ENCODE measurements around the gene NT5C3B.

DNA sequence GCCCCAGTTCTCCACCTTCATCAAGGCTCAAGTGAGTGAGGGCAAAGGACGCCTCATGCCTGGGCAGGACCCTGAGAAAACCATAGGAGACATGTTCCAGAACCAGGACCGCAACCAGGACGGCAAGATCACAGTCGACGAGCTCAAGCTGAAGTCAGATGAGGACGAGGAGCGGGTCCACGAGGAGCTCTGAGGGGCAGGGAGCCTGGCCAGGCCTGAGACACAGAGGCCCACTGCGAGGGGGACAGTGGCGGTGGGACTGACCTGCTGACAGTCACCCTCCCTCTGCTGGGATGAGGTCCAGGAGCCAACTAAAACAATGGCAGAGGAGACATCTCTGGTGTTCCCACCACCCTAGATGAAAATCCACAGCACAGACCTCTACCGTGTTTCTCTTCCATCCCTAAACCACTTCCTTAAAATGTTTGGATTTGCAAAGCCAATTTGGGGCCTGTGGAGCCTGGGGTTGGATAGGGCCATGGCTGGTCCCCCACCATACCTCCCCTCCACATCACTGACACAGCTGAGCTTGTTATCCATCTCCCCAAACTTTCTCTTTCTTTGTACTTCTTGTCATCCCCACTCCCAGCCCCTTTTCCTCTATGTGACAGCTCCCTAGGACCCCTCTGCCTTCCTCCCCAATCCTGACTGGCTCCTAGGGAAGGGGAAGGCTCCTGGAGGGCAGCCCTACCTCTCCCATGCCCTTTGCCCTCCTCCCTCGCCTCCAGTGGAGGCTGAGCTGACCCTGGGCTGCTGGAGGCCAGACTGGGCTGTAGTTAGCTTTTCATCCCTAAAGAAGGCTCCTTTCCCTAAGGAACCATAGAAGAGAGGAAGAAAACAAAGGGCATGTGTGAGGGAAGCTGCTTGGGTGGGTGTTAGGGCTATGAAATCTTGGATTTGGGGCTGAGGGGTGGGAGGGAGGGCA, 13.6 kb downstream of the NT5C3B start:
- no peak for TF ChIP-seq EZH2phosphoT487 (IDR thresholded peaks at IDR 0.05; ENCODE audit: borderline replicate concordance)
- TF ChIP-seq, protein P1, sequence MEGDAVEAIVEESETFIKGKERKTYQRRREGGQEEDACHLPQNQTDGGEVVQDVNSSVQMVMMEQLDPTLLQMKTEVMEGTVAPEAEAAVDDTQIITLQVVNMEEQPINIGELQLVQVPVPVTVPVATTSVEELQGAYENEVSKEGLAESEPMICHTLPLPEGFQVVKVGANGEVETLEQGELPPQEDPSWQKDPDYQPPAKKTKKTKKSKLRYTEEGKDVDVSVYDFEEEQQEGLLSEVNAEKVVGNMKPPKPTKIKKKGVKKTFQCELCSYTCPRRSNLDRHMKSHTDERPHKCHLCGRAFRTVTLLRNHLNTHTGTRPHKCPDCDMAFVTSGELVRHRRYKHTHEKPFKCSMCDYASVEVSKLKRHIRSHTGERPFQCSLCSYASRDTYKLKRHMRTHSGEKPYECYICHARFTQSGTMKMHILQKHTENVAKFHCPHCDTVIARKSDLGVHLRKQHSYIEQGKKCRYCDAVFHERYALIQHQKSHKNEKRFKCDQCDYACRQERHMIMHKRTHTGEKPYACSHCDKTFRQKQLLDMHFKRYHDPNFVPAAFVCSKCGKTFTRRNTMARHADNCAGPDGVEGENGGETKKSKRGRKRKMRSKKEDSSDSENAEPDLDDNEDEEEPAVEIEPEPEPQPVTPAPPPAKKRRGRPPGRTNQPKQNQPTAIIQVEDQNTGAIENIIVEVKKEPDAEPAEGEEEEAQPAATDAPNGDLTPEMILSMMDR (conservative IDR thresholded peaks at IDR 0.05; ENCODE audit: low read length) = no peak
